ENCODE results near the gene CCL23. TPM values are rescaled to one million over a fixed set of nuclear protein-coding genes. Genes with fewer than 3 reads are reported as not detected.

CCL23 gene
- polyA plus RNA-seq, 1 donor (not counting 4 experiments of a cell fraction or from before 2014, with no cell fraction given), result not detected

DNA sequence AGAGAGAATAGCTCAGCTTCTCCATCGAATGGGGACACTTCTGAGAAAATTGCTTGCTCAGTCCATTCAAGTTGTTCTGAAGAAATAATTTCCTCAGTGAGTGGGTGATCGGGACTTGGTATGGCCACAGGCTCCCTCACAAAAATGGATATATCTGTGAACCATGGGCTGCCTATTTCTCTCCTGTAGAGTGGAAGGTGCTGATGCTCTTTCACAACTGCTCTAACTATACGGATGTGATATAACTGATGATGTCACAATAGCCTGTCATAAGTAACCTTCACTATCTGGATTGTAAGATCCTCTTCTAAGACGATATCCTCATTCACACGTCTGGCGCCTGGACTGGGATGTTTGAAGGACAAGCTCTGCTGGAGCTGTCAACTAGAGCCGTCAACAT lies 41.6 kb upstream of the CCL23 start:
- DNase-seq (ENCODE audit: low read depth, low spot score), result no peak
- Histone ChIP-seq H3K9ac (ENCODE audit: control insufficient read depth, extremely low read depth, insufficient read depth, low read length) (no peak overlapping the region), H3K27ac (ENCODE audit: control insufficient read depth, insufficient read depth, low read length) (no peak overlapping the region), H3K36me3 (ENCODE audit: control insufficient read depth in 2 of 2, extremely low read depth in 1 of 2, insufficient read depth in 2 of 2, low read length in 2 of 2) (no peaks in the 10 kb centered on the region), H2AFZ (ENCODE audit: control insufficient read depth, low read length) (no peak overlapping the region), H3K9me1 (ENCODE audit: control insufficient read depth, extremely low read depth, insufficient read depth, low read length) (no peaks in the 10 kb centered on the region), H3K4me2 (ENCODE audit: control insufficient read depth, extremely low read depth, insufficient read depth, low read depth, low read length) (no peak overlapping the region), H3K79me2 (ENCODE audit: control insufficient read depth, insufficient read depth, low read length) (no peaks in the 10 kb centered on the region), H3K27me3 (ENCODE audit: control insufficient read depth, extremely low read depth, insufficient read depth, low read length) (no peaks in the 10 kb centered on the region), H4K20me1 (ENCODE audit: control insufficient read depth, extremely low read depth, insufficient read depth, low read length) (no peaks in the 10 kb centered on the region), H3K4me3 (ENCODE audit: control insufficient read depth in 2 of 3, extremely low read depth in 1 of 3, insufficient read depth in 2 of 3, low read depth in 1 of 3, low read length in 3 of 3) (no peak overlapping the region), H3K4me1 (ENCODE audit: control insufficient read depth, extremely low read depth, insufficient read depth, low read length) (no peaks in the 10 kb centered on the region), H3K9me3 (ENCODE audit: control insufficient read depth, low read depth, low read length) (no peaks in the 10 kb centered on the region)
- no peak for FAIRE-seq
- TF ChIP-seq EZH2 (IDR thresholded peaks at IDR 0.05; ENCODE audit: low read length), result no peak
- TF ChIP-seq, protein P1, sequence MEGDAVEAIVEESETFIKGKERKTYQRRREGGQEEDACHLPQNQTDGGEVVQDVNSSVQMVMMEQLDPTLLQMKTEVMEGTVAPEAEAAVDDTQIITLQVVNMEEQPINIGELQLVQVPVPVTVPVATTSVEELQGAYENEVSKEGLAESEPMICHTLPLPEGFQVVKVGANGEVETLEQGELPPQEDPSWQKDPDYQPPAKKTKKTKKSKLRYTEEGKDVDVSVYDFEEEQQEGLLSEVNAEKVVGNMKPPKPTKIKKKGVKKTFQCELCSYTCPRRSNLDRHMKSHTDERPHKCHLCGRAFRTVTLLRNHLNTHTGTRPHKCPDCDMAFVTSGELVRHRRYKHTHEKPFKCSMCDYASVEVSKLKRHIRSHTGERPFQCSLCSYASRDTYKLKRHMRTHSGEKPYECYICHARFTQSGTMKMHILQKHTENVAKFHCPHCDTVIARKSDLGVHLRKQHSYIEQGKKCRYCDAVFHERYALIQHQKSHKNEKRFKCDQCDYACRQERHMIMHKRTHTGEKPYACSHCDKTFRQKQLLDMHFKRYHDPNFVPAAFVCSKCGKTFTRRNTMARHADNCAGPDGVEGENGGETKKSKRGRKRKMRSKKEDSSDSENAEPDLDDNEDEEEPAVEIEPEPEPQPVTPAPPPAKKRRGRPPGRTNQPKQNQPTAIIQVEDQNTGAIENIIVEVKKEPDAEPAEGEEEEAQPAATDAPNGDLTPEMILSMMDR (optimal IDR thresholded peaks at IDR 0.05 in 1 of 3, IDR thresholded peaks at IDR 0.05 in 1 of 3, conservative IDR thresholded peaks at IDR 0.05 in 1 of 3; ENCODE audit: extremely low read depth in 1 of 3, insufficient read depth in 2 of 3, low read length in 3 of 3), result no peak
- dilution Hi-C loops (cut with MboI; ENCODE audit: extremely low pct_ligation_motif_present, low sequenced_read_pairs), result no loop called here

DNA sequence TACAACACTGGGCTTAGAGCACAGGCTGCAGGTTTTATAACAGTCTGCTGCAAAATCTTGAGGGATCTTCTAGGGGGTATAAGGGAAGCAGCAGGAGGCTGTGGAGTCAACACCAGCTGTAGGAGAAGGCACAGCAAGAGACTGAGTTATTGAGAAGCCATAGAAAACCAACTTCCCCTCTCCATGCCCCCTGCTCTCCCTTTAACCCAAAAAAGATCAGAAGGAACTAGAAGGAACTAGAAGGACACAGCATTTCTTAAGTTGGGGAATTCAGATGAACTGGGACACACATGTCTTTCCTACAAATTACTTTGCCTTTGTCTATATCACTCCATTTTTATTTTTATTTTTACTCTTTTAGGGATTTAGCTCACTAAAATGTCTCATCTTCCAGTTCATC lies 40.1 kb upstream of the CCL23 start:
- Histone ChIP-seq H3K27ac (ENCODE audit: control insufficient read depth, insufficient read depth, low read length) (no peak overlapping the region), H3K79me2 (ENCODE audit: control insufficient read depth, insufficient read depth, low read length) (no peaks in the 10 kb centered on the region), H3K36me3 (ENCODE audit: control insufficient read depth in 2 of 2, extremely low read depth in 1 of 2, insufficient read depth in 2 of 2, low read length in 2 of 2) (no peaks in the 10 kb centered on the region), H3K4me3 (ENCODE audit: control insufficient read depth in 2 of 3, extremely low read depth in 1 of 3, insufficient read depth in 2 of 3, low read depth in 1 of 3, low read length in 3 of 3) (no peak overlapping the region), H2AFZ (ENCODE audit: control insufficient read depth, low read length) (no peak overlapping the region), H3K27me3 (ENCODE audit: control insufficient read depth, extremely low read depth, insufficient read depth, low read length) (no peaks in the 10 kb centered on the region), H3K9me1 (ENCODE audit: control insufficient read depth, extremely low read depth, insufficient read depth, low read length) (no peaks in the 10 kb centered on the region), H4K20me1 (ENCODE audit: control insufficient read depth, extremely low read depth, insufficient read depth, low read length) (no peaks in the 10 kb centered on the region), H3K9me3 (ENCODE audit: control insufficient read depth, low read depth, low read length) (no peaks in the 10 kb centered on the region), H3K4me2 (ENCODE audit: control insufficient read depth, extremely low read depth, insufficient read depth, low read depth, low read length) (no peak overlapping the region), H3K9ac (ENCODE audit: control insufficient read depth, extremely low read depth, insufficient read depth, low read length) (no peak overlapping the region), H3K4me1 (ENCODE audit: control insufficient read depth, extremely low read depth, insufficient read depth, low read length) (no peaks in the 10 kb centered on the region)
- FAIRE-seq (no peak), DNase-seq (ENCODE audit: low read depth, low spot score) (no peak)
- dilution Hi-C loops (cut with MboI; ENCODE audit: extremely low pct_ligation_motif_present, low sequenced_read_pairs), result no loop called here
- TF ChIP-seq, protein P1 (optimal IDR thresholded peaks at IDR 0.05 in 1 of 3, IDR thresholded peaks at IDR 0.05 in 1 of 3, conservative IDR thresholded peaks at IDR 0.05 in 1 of 3; ENCODE audit: extremely low read depth in 1 of 3, insufficient read depth in 2 of 3, low read length in 3 of 3), result no peak
- no peak for TF ChIP-seq EZH2 (IDR thresholded peaks at IDR 0.05; ENCODE audit: low read length)
